ENCODE data around the gene CDK4. TPM values are rescaled to one million over a fixed set of nuclear protein-coding genes. Genes with fewer than 3 reads are reported as not detected.

Gene CDK4
- total RNA-seq, 1 experiment from 2014 or later = 210 TPM

GRCh38 chr12:57782243-57782607, 30.1 kb upstream of the CDK4 start:
- DNase-seq = no peak
- Mint-ChIP-seq H3K4me1 (ENCODE audit: low read depth, unreplicated experiment) (no peaks in the 10 kb centered on the region), H3K4me3 (ENCODE audit: unreplicated experiment) (peak overlapping the region; percentile 92), H3K36me3 (ENCODE audit: insufficient read depth, unreplicated experiment) (peaks cover 15% of the 10 kb centered on the region), H3K27me3 (ENCODE audit: insufficient read depth, unreplicated experiment) (no peaks in the 10 kb centered on the region), H3K9me3 (ENCODE audit: unreplicated experiment) (no peaks in the 10 kb centered on the region), H3K27ac (ENCODE audit: unreplicated experiment) (no peak overlapping the region)
- Histone ChIP-seq H3K27me3 (replicated peaks; ENCODE audit: control insufficient read depth, insufficient read depth, low read length) (no peaks in the 10 kb centered on the region), H3K4me1 (no peaks in the 10 kb centered on the region), H3K9me3 (no peaks in the 10 kb centered on the region), H3K4me3 (ENCODE audit: low read depth, low read length) (peak overlapping the region; percentile 99), H3K36me3 (ENCODE audit: control insufficient read depth, insufficient read depth, low read length) (peaks cover 2% of the 10 kb centered on the region; the same call in 1 of the 2 replicates)
- ChIA-PET CTCF (no interaction called here), POLR2A (no interaction called here)
- intact Hi-C loops (cut with micrococcal nuclease; ENCODE audit: unreplicated experiment) = loop anchor here (1.0 kb wide), 1 partner anchor 10 kb away; the partner anchor contains the start of genes EEF1AKMT3 and METTL1
- no TSS peak for BruUV-seq (replicated peaks)
- no peak for TF ChIP-seq CTCF (IDR thresholded peaks at IDR 0.05; ENCODE audit: insufficient read depth in 1 of 2, low read depth in 1 of 2, low read length in 1 of 2, severe bottlenecking in 1 of 2, unreplicated experiment in 1 of 2)

GRCh38 chr12:57781801-57782200, 29.7 kb upstream of the CDK4 start:
- Mint-ChIP-seq H3K4me1 (ENCODE audit: low read depth, unreplicated experiment) (no peaks in the 10 kb centered on the region), H3K27ac (ENCODE audit: unreplicated experiment) (no peak overlapping the region), H3K4me3 (ENCODE audit: unreplicated experiment) (no peak overlapping the region), H3K27me3 (ENCODE audit: insufficient read depth, unreplicated experiment) (no peaks in the 10 kb centered on the region), H3K36me3 (ENCODE audit: insufficient read depth, unreplicated experiment) (peaks cover 11% of the 10 kb centered on the region), H3K9me3 (ENCODE audit: unreplicated experiment) (no peaks in the 10 kb centered on the region)
- H3K9me3 ChIP-seq = no peaks in the 10 kb centered on the region
- ChIA-PET POLR2A (interaction anchor here (0.7 kb wide), 1 partner anchor 10 kb away, joined by 3 read pairs; the partner anchor contains the start of genes EEF1AKMT3 and METTL1), CTCF (interaction anchor here (0.7 to 0.8 kb wide), 2 partner anchors 22 to 115 kb away, joined by 3 to 5 read pairs; no protein-coding TSS in a partner anchor)
- intact Hi-C loops (cut with micrococcal nuclease; ENCODE audit: unreplicated experiment) = loop anchor here (1.0 kb wide), 1 partner anchor 10 kb away; the partner anchor contains the start of genes EEF1AKMT3 and METTL1
- H3K4me1 ChIP-seq = no peaks in the 10 kb centered on the region
- H3K36me3 ChIP-seq (ENCODE audit: control insufficient read depth, insufficient read depth, low read length) = no peaks in the 10 kb centered on the region
- H3K4me3 ChIP-seq (ENCODE audit: low read depth, low read length) = no peak overlapping the region
- H3K27me3 ChIP-seq (replicated peaks; ENCODE audit: control insufficient read depth, insufficient read depth, low read length) = no peaks in the 10 kb centered on the region
- BruUV-seq (replicated peaks) = no TSS peak
- no peak for TF ChIP-seq CTCF (IDR thresholded peaks at IDR 0.05; ENCODE audit: insufficient read depth in 1 of 2, low read depth in 1 of 2, low read length in 1 of 2, severe bottlenecking in 1 of 2, unreplicated experiment in 1 of 2)
- DNase-seq = no peak

GRCh38 chr12:57781244-57781643, 29.1 kb upstream of the CDK4 start:
- TF ChIP-seq CTCF (IDR thresholded peaks at IDR 0.05; ENCODE audit: insufficient read depth in 1 of 2, low read depth in 1 of 2, low read length in 1 of 2, severe bottlenecking in 1 of 2, unreplicated experiment in 1 of 2) = no peak
- no peaks in the 10 kb centered on the region for H3K27me3 ChIP-seq (replicated peaks; ENCODE audit: control insufficient read depth, insufficient read depth, low read length)
- Mint-ChIP-seq H3K4me3 (ENCODE audit: unreplicated experiment) (no peak overlapping the region), H3K9me3 (ENCODE audit: unreplicated experiment) (no peaks in the 10 kb centered on the region), H3K4me1 (ENCODE audit: low read depth, unreplicated experiment) (no peaks in the 10 kb centered on the region), H3K27me3 (ENCODE audit: insufficient read depth, unreplicated experiment) (no peaks in the 10 kb centered on the region), H3K36me3 (ENCODE audit: insufficient read depth, unreplicated experiment) (peaks cover 15% of the 10 kb centered on the region), H3K27ac (ENCODE audit: unreplicated experiment) (no peak overlapping the region)
- H3K4me1 ChIP-seq = no peaks in the 10 kb centered on the region
- intact Hi-C loops (cut with micrococcal nuclease; ENCODE audit: unreplicated experiment) = no loop called here
- POLR2A ChIA-PET = interaction anchor here (0.7 kb wide), 1 partner anchor 9 kb away, joined by 3 read pairs; the partner anchor contains the start of genes EEF1AKMT3 and METTL1
- CTCF ChIA-PET = interaction anchor here (0.6 to 1.0 kb wide), 4 partner anchors 9 to 1090 kb away, joined by 3 to 5 read pairs (median 4); partner anchors contain the start of genes EEF1AKMT3 and METTL1
- no peaks in the 10 kb centered on the region for H3K36me3 ChIP-seq (ENCODE audit: control insufficient read depth, insufficient read depth, low read length)
- no peak for DNase-seq
- BruUV-seq (replicated peaks) = no TSS peak
- no peak overlapping the region for H3K4me3 ChIP-seq (ENCODE audit: low read depth, low read length)
- no peaks in the 10 kb centered on the region for H3K9me3 ChIP-seq
